Progenitor cell of endocrine pancreas (in vitro differentiated cells): ENCODE results near the gene AKT3. TPM values are rescaled to one million over a fixed set of nuclear protein-coding genes. Genes with fewer than 3 reads are reported as not detected.

Experiments
- DNase-seq: peaks from one replicate; pipeline ENCODE4 v3.0.0; 2021; ENCODE audit warnings: low spot score; ENCODE audit not compliant: unreplicated experiment
- H3K27ac Mint-ChIP-seq: 2 replicates; pipeline ENCODE4 v1.8.0; 2021; ENCODE audit warnings: mild to moderate bottlenecking, moderate library complexity, mixed read lengths
- H3K27me3 Mint-ChIP-seq: 2 replicates; pipeline ENCODE4 v1.8.0; 2021; ENCODE audit warnings: mixed read lengths
- H3K36me3 Mint-ChIP-seq: 2 replicates; pipeline ENCODE4 v1.8.0; 2022; ENCODE audit warnings: mixed read lengths; ENCODE audit not compliant: insufficient read depth
- H3K4me1 Mint-ChIP-seq: 2 replicates; pipeline ENCODE4 v1.8.0; 2021; ENCODE audit warnings: low read depth, mixed read lengths
- H3K4me3 Mint-ChIP-seq: 2 replicates; pipeline ENCODE4 v1.8.0; 2021; ENCODE audit warnings: low read depth, mild to moderate bottlenecking, moderate library complexity, mixed read lengths
- H3K9me3 Mint-ChIP-seq: 2 replicates; pipeline ENCODE4 v1.8.0; 2021; ENCODE audit warnings: low read depth, mixed read lengths
- CTCF ChIP-seq: fragments of 200-600 bp; sonication (generic); IDR thresholded peaks from one replicate; pipeline ENCODE4 v1.5.0; 2021; ENCODE audit warnings: antibody characterized with exemption, mild to moderate bottlenecking; ENCODE audit not compliant: unreplicated experiment
- total RNA-seq: library from RNA; stranded (reverse); gene quantifications from 2 replicates; pipeline ENCODE4 v1.2.1, GENCODE V29; 2021

AKT3 gene
- total RNA-seq, 1 donor from 2014 or later, result 45.5 TPM

- H3K27me3 Mint-ChIP-seq, result no peaks in the 10 kb centered on the region
- no peak overlapping the region for H3K4me3 Mint-ChIP-seq
- no peak overlapping the region for H3K27ac Mint-ChIP-seq
- H3K9me3 Mint-ChIP-seq, result peaks cover 22% of the 10 kb centered on the region
- DNase-seq, result no peak
- H3K36me3 Mint-ChIP-seq, result peaks cover 19% of the 10 kb centered on the region
- no peaks in the 10 kb centered on the region for H3K4me1 Mint-ChIP-seq
- no peak for TF ChIP-seq CTCF
Observed at GRCh38 chr1:243646841-243647240, 203.2 kb downstream of the AKT3 start.

GRCh38 chr1:243645281-243645680, 204.8 kb downstream of the AKT3 start:
- Mint-ChIP-seq H3K4me3 (no peak overlapping the region), H3K4me1 (no peaks in the 10 kb centered on the region), H3K36me3 (peaks cover 10% of the 10 kb centered on the region), H3K27me3 (no peaks in the 10 kb centered on the region), H3K9me3 (peaks cover 8% of the 10 kb centered on the region), H3K27ac (no peak overlapping the region)
- no peak for TF ChIP-seq CTCF
- no peak for DNase-seq

- Mint-ChIP-seq H3K36me3 (peaks cover 13% of the 10 kb centered on the region), H3K4me1 (no peaks in the 10 kb centered on the region), H3K9me3 (peaks cover 10% of the 10 kb centered on the region), H3K4me3 (no peak overlapping the region), H3K27ac (no peak overlapping the region), H3K27me3 (no peaks in the 10 kb centered on the region)
- TF ChIP-seq CTCF, result no peak
- DNase-seq, result no peak
Observed at GRCh38 chr1:243642936-243643335, 207.1 kb downstream of the AKT3 start.

DNA sequence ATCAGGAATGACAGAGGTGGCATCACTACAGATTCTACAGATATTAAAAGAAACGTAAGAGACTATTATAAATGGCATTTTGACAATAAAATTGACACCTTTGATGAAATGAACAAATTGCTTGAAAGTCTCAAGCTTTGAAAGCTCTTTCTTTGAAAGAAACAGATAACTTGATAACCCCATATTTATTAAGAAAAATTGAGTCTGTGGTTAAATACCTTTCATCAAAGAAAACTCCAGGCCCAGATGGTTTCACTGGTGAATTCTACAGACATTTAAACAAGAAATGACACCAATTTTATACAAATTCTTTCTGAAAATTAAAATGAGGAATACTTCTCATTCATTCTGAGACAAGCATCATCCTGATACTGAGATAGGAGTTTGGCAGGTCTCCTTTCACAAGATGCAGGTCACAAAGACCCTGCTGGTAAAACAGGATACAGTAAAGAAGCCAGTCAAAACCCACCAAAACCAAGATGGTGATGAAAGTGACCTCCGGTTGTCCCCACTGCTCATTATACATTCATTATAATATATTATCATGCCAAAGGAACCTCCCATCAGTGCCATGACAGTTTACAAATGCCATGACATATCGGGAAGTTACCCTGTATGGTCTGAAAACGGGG, 210.9 kb downstream of the AKT3 start:
- TF ChIP-seq CTCF, result no peak
- H3K36me3 Mint-ChIP-seq, result peaks cover 14% of the 10 kb centered on the region
- DNase-seq, result no peak
- no peaks in the 10 kb centered on the region for H3K27me3 Mint-ChIP-seq
- no peak overlapping the region for H3K4me3 Mint-ChIP-seq
- H3K27ac Mint-ChIP-seq, result no peak overlapping the region
- H3K9me3 Mint-ChIP-seq, result peaks cover 7% of the 10 kb centered on the region
- peaks cover 2% of the 10 kb centered on the region for H3K4me1 Mint-ChIP-seq

GRCh38 chr1:243638186-243638585, 211.9 kb downstream of the AKT3 start:
- TF ChIP-seq CTCF, result no peak
- Mint-ChIP-seq H3K27me3 (no peaks in the 10 kb centered on the region), H3K4me3 (no peak overlapping the region), H3K9me3 (peaks cover 11% of the 10 kb centered on the region), H3K36me3 (peaks cover 15% of the 10 kb centered on the region), H3K27ac (no peak overlapping the region), H3K4me1 (peaks cover 2% of the 10 kb centered on the region)
- no peak for DNase-seq
